CD4-positive, alpha-beta T cell treated with Interleukin-15 for 4 hours (primary cell): ENCODE data around the gene NUBP1.
"Not testable (repeated sequence)": the region's sequence is repeated elsewhere in the genome, so short reads cannot be mapped to it uniquely, and the experiment has no call there.

Source experiments
- DNase-seq: peaks from one replicate; pipeline ENCODE4 v3.0.0-alpha.2; 2020; ENCODE audit warnings: low spot score

NUBP1 gene

DNA sequence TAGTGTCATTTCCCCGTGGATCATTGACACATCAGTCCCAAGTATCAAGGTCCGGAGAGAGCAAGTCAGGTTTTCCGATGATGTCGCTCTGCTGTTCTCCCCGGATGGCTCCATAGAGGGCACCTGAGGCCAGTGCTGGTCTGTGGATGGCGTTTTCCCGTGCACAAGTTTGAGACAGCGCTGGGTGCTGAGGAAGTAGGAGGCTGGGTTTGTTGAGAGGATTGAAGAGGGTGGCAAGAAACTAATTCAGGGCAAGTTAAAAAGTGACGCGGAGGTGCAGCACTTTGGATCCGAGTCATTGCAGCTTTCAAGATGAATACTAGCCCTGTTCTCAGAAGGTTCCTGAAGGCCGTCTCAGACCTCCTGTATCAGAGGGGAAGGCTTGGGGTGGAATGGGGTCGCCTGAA, 7.7 kb downstream of the NUBP1 start:
- DNase-seq: no peak

DNA sequence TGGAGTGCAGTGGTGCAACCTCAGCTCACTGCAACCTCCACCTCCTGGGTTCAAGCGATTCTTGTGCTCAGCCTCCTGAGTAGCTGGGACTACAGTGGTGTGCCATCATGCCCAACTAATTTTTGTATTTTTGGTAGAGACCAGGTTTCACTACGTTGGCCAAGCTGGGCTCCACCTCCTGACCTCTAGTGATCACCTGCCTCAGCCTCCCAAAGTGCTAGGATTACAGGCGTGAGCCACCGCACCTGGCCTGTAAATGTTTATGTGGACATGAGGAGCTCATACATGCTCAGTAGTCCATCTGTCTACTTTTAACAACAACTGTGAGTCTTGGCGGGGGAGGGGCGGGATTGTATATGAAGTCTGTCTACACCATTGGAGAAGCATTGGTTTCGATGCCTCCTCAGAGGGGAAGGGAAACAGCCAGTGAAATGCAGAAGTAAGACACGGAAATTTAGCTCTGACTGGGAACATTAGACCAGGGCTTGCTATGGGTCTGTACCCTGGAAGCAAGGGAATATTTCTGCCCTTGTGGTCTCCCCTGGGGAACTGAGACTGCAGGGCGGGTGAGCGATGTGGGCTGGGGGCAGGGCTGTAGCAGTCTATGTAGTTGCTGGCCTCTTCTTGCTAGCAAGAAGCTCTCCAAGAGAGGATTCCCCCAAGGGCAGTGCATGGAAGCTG, 9.3 kb downstream of the NUBP1 start:
- peak; percentile 16 for DNase-seq

DNA sequence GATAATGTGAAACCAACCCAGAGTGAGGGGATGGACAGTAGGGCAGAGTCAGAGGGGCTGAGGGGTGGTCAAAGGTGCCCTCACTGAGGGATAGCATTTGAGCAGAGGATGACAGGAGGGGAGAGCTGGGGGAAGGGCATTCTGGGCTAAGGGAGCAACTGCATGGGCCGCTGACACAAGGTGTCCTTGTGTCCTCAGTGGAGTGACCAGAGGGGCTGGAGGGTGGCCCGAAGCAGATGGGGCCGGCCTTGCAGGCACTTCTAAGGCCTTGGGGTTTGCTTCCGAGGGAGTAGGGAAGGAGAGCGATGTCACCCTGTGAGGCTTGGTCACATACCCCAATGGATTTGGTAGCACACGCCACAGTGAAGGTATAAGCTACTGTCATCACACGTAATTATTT, 10.0 kb downstream of the NUBP1 start:
- no peak for DNase-seq

- no peak for DNase-seq
Measured at GRCh38 chr16:10754941-10755340, 11.3 kb downstream of the NUBP1 start.

DNA sequence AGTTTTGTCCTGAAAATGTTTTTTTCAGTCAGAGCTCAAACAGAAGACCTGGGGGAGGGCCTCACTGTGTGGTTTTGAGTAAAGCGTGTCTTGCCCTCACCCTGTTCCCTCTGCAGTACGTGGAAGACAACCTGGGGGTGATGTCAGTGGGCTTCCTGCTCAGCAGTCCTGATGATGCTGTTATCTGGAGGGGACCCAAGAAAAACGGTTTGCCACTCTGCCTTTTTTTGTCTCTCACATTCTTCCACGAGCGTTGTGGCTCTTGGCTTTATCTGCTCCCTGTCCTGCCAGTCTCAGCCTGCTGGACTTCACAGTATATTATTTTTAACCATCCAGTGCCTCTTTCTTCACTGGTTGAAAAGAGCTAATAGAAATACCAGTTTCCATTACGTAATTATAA, 12.9 kb downstream of the NUBP1 start:
- DNase-seq: no peak

GRCh38 chr16:10760858-10761257, 17.2 kb downstream of the NUBP1 start:
- no peak for DNase-seq

DNA sequence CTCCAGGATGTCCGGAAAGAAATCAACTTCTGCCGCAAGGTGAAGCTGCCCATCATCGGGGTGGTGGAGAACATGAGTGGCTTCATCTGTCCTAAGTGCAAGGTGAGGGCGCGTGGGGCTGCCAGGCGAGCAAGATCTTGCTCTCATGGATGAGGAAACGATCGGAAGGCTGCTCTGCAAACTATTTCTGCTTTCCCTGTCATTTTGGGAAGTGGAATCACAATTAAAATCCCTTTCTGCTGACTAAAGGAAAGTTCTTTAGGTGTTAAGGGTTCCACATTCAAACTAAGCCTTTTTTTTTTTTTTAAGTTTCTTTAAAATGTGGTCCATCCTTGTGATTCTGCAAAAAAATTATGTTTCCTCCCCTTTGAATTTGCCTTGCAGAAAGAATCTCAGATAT, 17.7 kb downstream of the NUBP1 start:
- no peak for DNase-seq

DNA sequence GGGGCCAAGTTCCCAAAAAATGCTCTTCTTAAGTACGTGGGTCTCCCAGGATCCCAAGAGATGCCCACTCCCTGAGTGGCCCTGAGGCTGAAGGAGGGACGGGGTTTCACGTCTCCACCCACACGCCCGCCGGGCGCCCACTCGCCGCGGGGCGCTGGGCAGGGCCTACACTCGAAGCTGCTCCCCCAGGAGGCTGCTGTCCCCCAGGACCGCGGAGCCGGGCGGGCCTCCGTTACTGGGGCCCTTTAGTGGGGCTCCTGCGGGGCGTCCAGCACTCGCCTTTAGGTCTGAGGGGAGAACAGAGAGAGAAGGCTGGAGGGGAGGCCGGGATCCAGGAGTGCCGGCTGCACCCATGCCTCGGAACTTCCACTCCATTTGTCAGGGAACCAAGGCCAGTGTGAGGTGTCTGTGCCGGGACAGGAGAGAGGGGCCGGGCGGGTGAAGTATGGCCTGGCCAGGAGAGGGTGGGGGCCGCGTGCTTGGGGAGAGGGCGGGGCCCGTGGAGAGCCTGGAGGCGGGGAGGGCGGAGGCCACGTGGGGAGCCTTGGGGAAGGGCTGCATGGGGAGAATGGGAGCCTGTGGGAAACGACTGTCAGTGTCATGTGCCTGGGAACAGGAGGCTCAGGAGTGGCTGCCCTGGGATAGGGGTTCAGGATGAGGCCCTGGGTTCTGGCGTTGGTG, 18.8 kb downstream of the NUBP1 start:
- DNase-seq: no peak

GRCh38 chr16:10763456-10763855, 19.8 kb downstream of the NUBP1 start:
- DNase-seq: no peak

DNA sequence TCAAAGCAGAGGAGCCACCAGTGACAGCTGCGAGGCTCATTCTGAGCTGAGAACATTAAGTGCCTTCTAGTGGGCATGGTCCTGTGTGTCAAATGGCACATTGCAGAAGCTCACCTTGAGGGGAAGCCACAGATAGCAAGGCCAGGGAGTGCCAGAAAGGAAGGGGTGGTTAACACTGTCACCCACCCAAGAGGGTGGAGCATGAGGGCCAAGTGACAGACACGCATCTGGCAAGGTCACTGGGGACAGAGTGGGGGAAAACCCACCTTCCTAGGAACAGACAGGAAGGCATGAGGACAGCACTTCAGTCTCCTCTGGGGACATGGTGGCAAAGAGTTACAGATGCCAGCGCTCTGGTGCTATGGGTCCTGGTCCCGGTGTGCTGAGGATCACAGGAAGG, 22.1 kb downstream of the NUBP1 start:
- DNase-seq: peak; percentile 31

GRCh38 chr16:10767127-10767526, 23.5 kb downstream of the NUBP1 start:
- DNase-seq: no peak

- DNase-seq: no peak
Measured at GRCh38 chr16:10769381-10769780, 25.7 kb downstream of the NUBP1 start.

DNA sequence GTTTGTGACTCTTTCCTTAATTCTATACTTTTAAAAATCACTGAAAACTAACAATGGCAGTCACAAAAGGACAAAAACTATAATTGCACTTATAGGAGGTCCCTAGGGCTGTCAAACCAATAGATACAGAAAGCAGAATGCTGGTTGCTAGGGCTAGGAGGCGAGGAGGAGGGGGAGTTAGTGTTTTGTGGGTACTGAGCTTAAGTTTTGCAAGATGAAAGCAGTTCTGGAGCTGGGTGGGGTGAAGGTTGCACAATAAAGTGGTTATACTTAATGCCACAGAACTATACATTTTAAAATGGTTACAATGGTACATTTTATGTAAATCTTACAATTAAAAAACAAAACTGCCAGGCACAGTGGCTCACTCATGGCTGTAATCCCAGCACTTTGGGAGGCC, 27.3 kb downstream of the NUBP1 start:
- peak; percentile 2 for DNase-seq

- no peak for DNase-seq
Measured at GRCh38 chr16:10776280-10776679, 32.6 kb downstream of the NUBP1 start.

GRCh38 chr16:10776923-10777322, 33.3 kb downstream of the NUBP1 start:
- not testable (repeated sequence) for DNase-seq

- no peak for DNase-seq
Measured at GRCh38 chr16:10777356-10777755, 33.7 kb downstream of the NUBP1 start.

DNA sequence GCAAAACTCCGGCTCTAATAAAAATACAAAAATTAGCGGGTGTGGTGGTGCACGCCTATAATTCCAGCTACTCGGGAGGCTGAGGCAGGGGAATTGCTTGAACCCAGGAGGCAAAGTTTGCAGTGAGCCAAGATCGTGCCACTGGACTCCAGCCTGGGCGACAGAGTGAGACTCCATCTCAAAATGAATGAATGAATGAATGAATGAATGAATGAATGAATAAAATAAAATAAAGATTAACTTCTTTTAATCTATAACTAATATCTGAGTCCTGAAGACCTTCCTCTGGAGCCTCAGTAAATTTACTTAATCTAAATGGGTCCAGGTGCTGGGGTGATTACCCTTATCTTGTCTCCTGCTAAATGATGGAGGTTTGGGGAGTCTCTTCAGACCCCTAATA, 36.3 kb downstream of the NUBP1 start:
- DNase-seq: not testable (repeated sequence)

DNA sequence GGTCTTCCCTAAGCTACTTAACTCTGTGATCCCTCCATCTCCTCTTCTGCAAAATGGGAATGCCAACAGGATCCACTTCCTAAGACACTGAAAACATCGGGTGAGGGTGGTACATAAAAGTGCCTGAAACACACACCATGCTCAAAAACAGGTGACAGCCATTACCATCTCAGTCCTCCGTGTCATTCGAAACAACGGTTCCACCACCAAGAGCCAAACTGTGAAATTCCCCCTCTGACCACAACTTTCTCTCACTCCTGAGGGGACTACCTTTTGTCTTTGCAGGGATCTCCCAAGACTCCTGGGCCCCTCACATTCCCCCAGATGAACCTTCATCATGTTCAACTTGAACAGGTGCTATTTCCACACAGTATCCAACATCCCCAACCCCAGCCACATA, 37.0 kb downstream of the NUBP1 start:
- no peak for DNase-seq

- DNase-seq: no peak
Measured at GRCh38 chr16:10782628-10783027, 39.0 kb downstream of the NUBP1 start.

- DNase-seq: no peak
Measured at GRCh38 chr16:10787304-10787703, 43.7 kb downstream of the NUBP1 start.

DNA sequence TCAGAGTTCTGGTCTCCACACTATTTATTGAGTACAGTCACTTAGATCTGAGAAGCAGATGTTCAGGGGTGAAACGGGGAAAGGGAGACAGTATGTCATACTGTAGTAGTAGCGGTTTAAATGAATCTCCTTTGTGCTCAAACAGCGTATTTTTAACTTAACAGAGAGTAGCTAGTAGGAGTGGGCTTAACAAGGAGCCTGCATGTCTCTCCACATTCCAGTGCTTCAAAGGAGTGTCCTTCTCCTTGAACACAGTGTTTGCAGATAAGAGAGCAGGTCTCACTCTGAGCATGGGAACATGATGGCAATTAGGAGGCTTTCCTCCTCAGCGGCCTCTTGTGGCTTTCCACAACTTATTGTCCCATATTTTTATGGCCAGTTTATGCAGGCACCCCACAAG, 45.0 kb downstream of the NUBP1 start:
- not testable (repeated sequence) for DNase-seq

DNA sequence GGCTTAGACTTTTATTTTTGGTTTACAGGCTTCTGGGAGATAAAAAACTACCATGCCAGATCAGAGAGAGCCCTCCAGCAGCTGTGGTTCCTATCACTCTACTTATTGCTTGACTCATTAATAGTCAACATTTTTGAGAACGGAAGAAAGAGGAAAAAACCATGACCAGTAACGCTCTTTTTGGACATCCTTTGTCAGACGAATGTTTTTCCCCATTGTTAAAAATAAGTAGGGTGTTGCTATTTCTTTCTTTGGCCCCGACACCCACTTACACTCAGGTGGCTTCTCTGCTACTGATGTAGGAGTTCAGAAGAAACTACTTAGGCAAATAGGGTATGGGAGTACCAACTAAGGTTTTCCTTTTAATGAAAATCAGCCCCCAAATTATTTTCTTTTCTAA, 47.4 kb downstream of the NUBP1 start:
- no peak for DNase-seq

- DNase-seq: no peak
Measured at GRCh38 chr16:10799736-10800135, 56.1 kb downstream of the NUBP1 start.

GRCh38 chr16:10805334-10805733, 61.7 kb downstream of the NUBP1 start:
- no peak for DNase-seq
